Upper lobe of right lung (tissue), 1 donor: ENCODE measurements around the gene DDX5. TPM values are rescaled to one million over a fixed set of nuclear protein-coding genes. Genes with fewer than 3 reads are reported as not detected.
A peak's percentile ranks its signal among the peaks of the same experiment; 100 is the strongest.

Experiments
- ATAC-seq: fragments of 200-7000 bp; cut with Tn5 transposase; one replicate; pipeline ENCODE4 v1.9.1; 2020; ENCODE audit warnings: mild to moderate bottlenecking, moderate library complexity
- DNase-seq: peaks from one replicate; pipeline ENCODE4 v3.0.0-alpha.2; 2020
- H3K27ac ChIP-seq: fragments of 200-600 bp; one replicate; pipeline ENCODE4 v1.8.0; 2022
- H3K27me3 ChIP-seq: fragments of 200-600 bp; one replicate; pipeline ENCODE4 v1.8.0; 2022; ENCODE audit warnings: mild to moderate bottlenecking
- H3K36me3 ChIP-seq: fragments of 200-600 bp; one replicate; pipeline ENCODE4 v1.8.0; 2022
- H3K4me1 ChIP-seq: fragments of 200-600 bp; one replicate; pipeline ENCODE4 v1.8.0; 2022
- H3K4me3 ChIP-seq: fragments of 200-600 bp; one replicate; pipeline ENCODE4 v1.8.0; 2022; ENCODE audit warnings: mild to moderate bottlenecking
- H3K9me3 ChIP-seq: fragments of 200-600 bp; one replicate; pipeline ENCODE4 v1.8.0; 2022
- CTCF ChIP-seq: fragments of 200-600 bp; IDR thresholded peaks from one replicate; pipeline ENCODE4 v1.8.0; 2022; ENCODE audit warnings: antibody characterized with exemption
- intact Hi-C: fragments of 100-400 bp; cut with DNase I; formaldehyde crosslinking; loops from one replicate; pipeline ENCODE4 v1.11.0; 2022
- total RNA-seq: library from RNA; stranded (reverse); fragmentation: NEBNext Ultra II Directional; extraction: Animal tissue kit (Norgen Biotek cat#: 25700); gene quantifications from one replicate; pipeline ENCODE4 v1.2.1, GENCODE V29; 2021
- donor health status: DM: no; HTN: yes; CAD: no; lungs with severe emphysema.

DDX5 gene
- total RNA-seq, 1 donor from 2014 or later, result 881 TPM

- no peak for ATAC-seq
- Histone ChIP-seq H3K36me3 (peaks cover 76% of the 10 kb centered on the region), H3K27ac (no peak overlapping the region), H3K4me3 (no peak overlapping the region), H3K4me1 (peaks cover 64% of the 10 kb centered on the region), H3K9me3 (no peaks in the 10 kb centered on the region), H3K27me3 (no peaks in the 10 kb centered on the region)
- TF ChIP-seq CTCF, result no peak
- no peak for DNase-seq
- intact Hi-C loops, result no loop called here
Observed at GRCh38 chr17:64500487-64500859, 5.6 kb downstream of the DDX5 start.

DNA sequence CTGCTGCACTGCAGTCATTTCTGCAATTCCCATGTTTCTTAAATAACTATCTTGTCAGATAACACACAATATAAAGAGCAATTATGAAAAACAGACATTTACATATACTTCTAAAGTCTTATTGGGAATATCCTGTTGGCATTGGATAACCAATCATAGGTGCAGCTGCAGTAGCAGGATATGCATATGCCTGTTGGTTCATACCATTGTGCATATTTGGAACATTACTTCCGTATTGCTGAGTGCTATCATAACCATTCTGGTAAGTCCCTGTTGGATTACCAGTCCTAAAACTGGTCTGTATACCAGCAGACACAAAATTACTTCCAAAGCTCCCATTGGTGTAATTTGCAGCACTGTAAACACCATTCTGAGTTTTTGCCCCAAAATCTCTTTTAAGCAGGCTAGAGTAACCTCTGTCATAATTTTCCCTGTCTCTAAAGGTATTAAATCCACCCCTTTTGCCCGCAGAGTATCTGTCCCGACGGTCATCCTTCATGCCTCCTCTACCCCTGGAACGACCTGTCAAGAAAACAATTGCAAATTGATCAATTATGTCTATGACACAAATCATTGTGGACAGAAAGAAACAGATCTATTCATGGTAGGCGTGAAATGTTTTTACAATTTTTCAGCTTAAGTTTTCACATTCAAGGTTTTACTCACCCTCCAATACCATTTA, 6.1 kb downstream of the DDX5 start:
- Histone ChIP-seq H3K4me1 (peaks cover 70% of the 10 kb centered on the region), H3K9me3 (no peaks in the 10 kb centered on the region), H3K27me3 (no peaks in the 10 kb centered on the region), H3K36me3 (peaks cover 76% of the 10 kb centered on the region), H3K27ac (no peak overlapping the region), H3K4me3 (no peak overlapping the region)
- no peak for DNase-seq
- intact Hi-C loops, result loop anchor here (10.0 kb wide), 1 partner anchor 75 kb away; no protein-coding TSS in a partner anchor
- no peak for ATAC-seq
- no peak for TF ChIP-seq CTCF

DNA sequence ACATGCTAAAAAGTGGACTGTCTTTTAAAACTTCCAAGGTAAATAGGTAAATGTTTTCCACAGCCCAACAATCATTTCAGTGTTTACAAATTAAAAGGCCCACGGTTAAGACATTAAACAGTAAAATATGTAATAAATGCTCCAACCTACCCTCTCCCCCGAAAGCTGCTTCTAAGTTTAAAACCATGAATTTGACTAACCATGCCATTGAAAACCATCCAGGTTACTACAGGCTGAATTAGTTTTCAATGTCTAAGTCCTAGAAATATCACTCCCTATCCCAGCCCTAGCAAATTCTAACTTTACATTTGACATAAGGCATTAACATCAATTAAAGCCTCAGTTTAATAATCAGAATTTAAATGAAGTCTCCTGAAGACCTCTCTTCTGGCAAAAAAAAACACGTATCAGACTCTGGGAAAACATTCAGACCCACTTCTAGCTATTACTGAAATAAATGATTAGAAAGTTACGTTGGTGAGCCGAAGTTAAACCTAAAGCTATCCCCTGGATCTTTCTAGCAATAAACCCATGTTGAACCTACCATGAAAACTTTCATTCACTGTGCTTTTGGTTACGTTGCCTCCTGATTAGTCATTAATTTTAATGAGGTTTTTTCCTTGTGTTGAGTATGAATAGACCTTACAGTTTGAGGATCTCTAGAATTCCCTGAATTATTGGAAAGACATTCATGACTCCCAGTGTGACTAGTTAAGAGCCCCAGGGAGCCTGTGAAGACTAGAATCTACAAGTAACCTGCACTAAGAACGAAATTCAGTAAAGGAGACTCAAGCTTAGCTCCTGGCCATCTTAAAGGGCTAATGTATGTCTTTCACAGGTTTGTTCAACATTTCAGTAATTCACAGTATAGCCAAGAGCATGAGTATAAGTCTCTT, 7.5 kb downstream of the DDX5 start:
- H3K27ac ChIP-seq, result no peak overlapping the region
- H3K4me1 ChIP-seq, result peaks cover 64% of the 10 kb centered on the region
- ATAC-seq (no peak), DNase-seq (no peak)
- H3K36me3 ChIP-seq, result peaks cover 62% of the 10 kb centered on the region
- intact Hi-C loops, result loop anchor here (10.0 kb wide), 1 partner anchor 74 kb away; no protein-coding TSS in a partner anchor
- TF ChIP-seq CTCF, result no peak
- H3K4me3 ChIP-seq, result no peak overlapping the region
- H3K9me3 ChIP-seq, result no peaks in the 10 kb centered on the region
- no peaks in the 10 kb centered on the region for H3K27me3 ChIP-seq

DNA sequence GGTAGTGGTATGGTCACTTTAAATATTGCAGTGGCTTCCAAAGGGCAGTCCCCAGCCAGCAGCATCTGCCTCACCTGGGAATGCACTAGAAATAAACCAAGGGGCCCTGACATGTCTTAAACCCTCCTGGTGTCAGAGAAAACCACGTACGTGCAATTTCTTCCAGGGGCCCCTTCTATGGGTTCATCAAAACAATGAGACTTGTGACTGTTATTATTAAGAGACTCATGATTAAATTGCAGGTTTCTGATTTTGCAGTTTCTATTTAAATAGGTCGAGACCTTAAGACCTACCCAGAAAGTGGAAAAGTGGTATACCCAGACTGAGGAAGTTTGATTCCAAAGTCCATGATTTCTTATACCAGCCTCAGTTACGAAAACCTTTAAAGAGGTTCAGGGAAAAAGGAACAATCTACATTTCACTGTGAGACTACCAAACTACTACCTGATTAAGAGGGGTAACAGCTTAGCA, 8.5 kb downstream of the DDX5 start:
- H3K4me3 ChIP-seq, result peak overlapping the region; percentile 80

More for the DNA sequence above, 8.5 kb downstream of the DDX5 start:
- H3K27me3 ChIP-seq, result no peaks in the 10 kb centered on the region
- peak overlapping the region; percentile 76 for H3K27ac ChIP-seq
- ATAC-seq (no peak), DNase-seq (no peak)
- H3K9me3 ChIP-seq, result no peaks in the 10 kb centered on the region
- TF ChIP-seq CTCF, result no peak
- peaks cover 55% of the 10 kb centered on the region for H3K4me1 ChIP-seq
- peaks cover 59% of the 10 kb centered on the region for H3K36me3 ChIP-seq
- intact Hi-C loops, result loop anchor here (10.0 kb wide), 1 partner anchor 73 kb away; no protein-coding TSS in a partner anchor
